DOHH2 (cell line): Measurements from ENCODE around the gene NFX1.

Source experiments
- CTCF ChIP-seq: fragments of 200-600 bp; sonication (generic); IDR thresholded peaks from one replicate; pipeline ENCODE4 v1.5.1; 2014; ENCODE audit warnings: antibody characterized with exemption, mild to moderate bottlenecking, low read depth, low read length; ENCODE audit not compliant: poor library complexity, severe bottlenecking
- EZH2phosphoT487 ChIP-seq: fragments of 200-600 bp; sonication (generic); IDR thresholded peaks from 2 replicates; pipeline ENCODE4 v1.6.1; 2017; ENCODE audit warnings: borderline replicate concordance, mild to moderate bottlenecking, antibody characterized with exemption, low read length, moderate library complexity, mixed read lengths

- TF ChIP-seq CTCF (no peak), EZH2phosphoT487 (no peak)
Observed at GRCh38 chr9:33414268-33414667, 124.0 kb downstream of the NFX1 start.
